ENCODE data around the gene KRTAP12-2.

- TF ChIP-seq POLR2A (IDR thresholded peaks at IDR 0.05) (no peak), POLR2AphosphoS5 (IDR thresholded peaks at IDR 0.05) (no peak), CTCF (IDR thresholded peaks at IDR 0.05 in 8 of 11, conservative IDR thresholded peaks at IDR 0.05 in 3 of 11) (no peak)
Measured at GRCh38 chr21:44626673-44627143, 40.0 kb downstream of the KRTAP12-2 start, which contains the start of gene KRTAP10-9.
